Choroid plexus epithelial cell (primary cell): Measurements from ENCODE around the gene PDGFC.

ENCODE experiments used
- DNase-seq: peaks from one replicate; pipeline ENCODE4 v3.0.0-alpha.2; 2010; ENCODE audit warnings: low read depth
- H3K4me3 ChIP-seq: 2 replicates; pipeline ENCODE4 v1.5.1; 2011; ENCODE audit warnings: low read depth, mild to moderate bottlenecking, control low read depth, low read length, moderate library complexity
- TF ChIP-seq, protein P1 (sequence below): conservative IDR thresholded peaks from 2 replicates; pipeline ENCODE4 v1.5.1; 2011; ENCODE audit warnings: low read depth, mild to moderate bottlenecking, control low read depth, inconsistent platforms, low read length, moderate library complexity

The PDGFC gene

GRCh38 chr4:156815717-156816359 is 155.8 kb downstream of the PDGFC start:
- no peak for DNase-seq
- no peak overlapping the region for H3K4me3 ChIP-seq
- TF ChIP-seq, protein P1, sequence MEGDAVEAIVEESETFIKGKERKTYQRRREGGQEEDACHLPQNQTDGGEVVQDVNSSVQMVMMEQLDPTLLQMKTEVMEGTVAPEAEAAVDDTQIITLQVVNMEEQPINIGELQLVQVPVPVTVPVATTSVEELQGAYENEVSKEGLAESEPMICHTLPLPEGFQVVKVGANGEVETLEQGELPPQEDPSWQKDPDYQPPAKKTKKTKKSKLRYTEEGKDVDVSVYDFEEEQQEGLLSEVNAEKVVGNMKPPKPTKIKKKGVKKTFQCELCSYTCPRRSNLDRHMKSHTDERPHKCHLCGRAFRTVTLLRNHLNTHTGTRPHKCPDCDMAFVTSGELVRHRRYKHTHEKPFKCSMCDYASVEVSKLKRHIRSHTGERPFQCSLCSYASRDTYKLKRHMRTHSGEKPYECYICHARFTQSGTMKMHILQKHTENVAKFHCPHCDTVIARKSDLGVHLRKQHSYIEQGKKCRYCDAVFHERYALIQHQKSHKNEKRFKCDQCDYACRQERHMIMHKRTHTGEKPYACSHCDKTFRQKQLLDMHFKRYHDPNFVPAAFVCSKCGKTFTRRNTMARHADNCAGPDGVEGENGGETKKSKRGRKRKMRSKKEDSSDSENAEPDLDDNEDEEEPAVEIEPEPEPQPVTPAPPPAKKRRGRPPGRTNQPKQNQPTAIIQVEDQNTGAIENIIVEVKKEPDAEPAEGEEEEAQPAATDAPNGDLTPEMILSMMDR = no peak

DNA sequence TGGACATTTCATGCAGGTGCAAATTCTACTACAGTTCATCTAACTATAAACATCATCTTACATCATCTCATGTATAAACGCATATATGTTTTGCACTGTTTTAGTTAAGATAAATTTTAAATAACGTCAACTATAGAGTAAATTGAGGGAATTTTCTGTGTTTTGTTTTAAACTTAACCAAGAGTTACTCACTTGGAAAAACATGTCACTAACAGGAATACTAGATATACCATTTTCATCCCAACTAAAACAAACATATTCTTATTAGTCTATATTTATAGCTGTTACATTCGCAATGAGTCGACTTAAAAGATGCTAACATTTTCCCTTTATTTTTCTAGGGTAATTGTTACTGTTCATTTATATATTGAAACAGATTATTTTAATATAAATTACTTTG is 159.6 kb downstream of the PDGFC start:
- TF ChIP-seq, protein P1 = no peak
- no peak overlapping the region for H3K4me3 ChIP-seq
- no peak for DNase-seq

GRCh38 chr4:156811286-156811685 is 160.3 kb downstream of the PDGFC start:
- no peak overlapping the region for H3K4me3 ChIP-seq
- TF ChIP-seq, protein P1 = no peak
- no peak for DNase-seq

DNA sequence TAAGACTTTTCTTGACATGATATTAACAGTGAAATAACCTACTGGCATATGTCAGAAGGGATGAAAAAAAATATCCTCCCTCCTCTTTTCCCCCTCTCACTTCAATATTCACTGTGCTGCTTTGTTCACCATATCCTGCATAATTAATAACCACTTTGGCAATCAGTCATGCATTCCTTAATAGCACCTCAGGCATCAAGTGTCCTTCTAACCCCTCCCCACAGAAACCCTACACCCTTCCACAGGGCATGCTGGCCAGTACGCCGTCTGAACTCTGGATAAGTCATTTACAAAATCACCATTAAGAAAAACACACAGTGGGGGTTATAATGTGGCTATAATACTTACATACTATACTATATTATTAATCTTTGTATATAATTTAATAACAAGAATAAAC is 165.9 kb downstream of the PDGFC start:
- DNase-seq = peak; percentile 34
- H3K4me3 ChIP-seq = no peak overlapping the region
- TF ChIP-seq, protein P1 = no peak

DNA sequence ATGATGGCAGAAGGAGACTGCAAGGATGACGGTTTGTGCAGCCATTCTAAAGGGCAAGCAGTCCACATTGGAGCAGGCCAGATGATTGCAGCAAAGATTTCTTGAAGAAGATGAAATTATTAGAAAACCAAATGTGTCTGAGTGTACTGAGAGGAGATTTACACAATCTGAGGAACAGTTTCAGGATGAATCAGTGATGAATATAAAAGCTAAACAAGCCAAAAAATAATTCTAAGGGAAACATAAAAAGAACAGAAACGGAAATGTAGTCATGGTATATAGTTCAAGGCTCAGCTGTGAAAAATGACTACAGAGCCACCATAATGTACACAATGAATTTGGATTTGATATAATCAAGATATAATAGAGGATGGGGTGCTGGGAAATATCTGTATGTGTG is 168.5 kb downstream of the PDGFC start:
- peak; percentile 30 for DNase-seq
- H3K4me3 ChIP-seq = no peak overlapping the region
- TF ChIP-seq, protein P1 = no peak

DNA sequence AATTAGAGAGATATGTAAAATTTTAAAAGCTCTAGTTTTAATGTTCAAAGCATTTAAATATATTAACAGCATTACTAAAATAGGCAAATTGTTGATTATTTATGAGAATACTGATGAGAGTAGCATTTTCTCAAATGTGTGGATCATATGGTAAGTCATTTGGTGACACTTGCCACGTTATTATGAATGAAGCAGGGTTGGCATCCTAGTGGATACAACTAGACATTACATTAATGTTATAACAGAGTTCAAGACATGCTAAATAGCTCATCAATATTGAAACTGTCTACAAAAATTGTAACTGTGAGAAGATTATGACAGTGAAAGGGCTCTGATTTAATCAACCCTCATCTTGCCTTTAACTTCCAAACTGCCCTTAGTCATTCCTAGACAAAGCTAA is 171.1 kb downstream of the PDGFC start:
- TF ChIP-seq, protein P1 = no peak
- no peak overlapping the region for H3K4me3 ChIP-seq
- no peak for DNase-seq

GRCh38 chr4:156799121-156799589 is 172.4 kb downstream of the PDGFC start:
- no peak overlapping the region for H3K4me3 ChIP-seq
- peak; percentile 65 for DNase-seq
- TF ChIP-seq, protein P1 = no peak
